ENCODE results near the gene SGO1. TPM values are rescaled to one million over a fixed set of nuclear protein-coding genes. Genes with fewer than 3 reads are reported as not detected.

SGO1 gene
- total RNA-seq, 1 donor from 2014 or later, result 7.2 TPM

GRCh38 chr3:20160230-20160629 lies 25.8 kb downstream of the SGO1 start:
- ChIA-PET CTCF (no interaction called here), POLR2A (interaction anchor here (1.2 to 1.4 kb wide), 2 partner anchors 26 to 31 kb away, joined by 3 to 4 read pairs; partner anchors contain the start of gene SGO1)
- Mint-ChIP-seq H3K9me3 (no peaks in the 10 kb centered on the region), H3K4me1 (peaks cover 38% of the 10 kb centered on the region), H3K4me3 (no peak overlapping the region), H3K27me3 (no peaks in the 10 kb centered on the region), H3K36me3 (ENCODE audit: low read depth) (peaks cover 12% of the 10 kb centered on the region), H3K27ac (peak overlapping the region; percentile 60)
- peak; percentile 21 for ATAC-seq (ENCODE audit: low read depth)
- TF ChIP-seq, protein P1, sequence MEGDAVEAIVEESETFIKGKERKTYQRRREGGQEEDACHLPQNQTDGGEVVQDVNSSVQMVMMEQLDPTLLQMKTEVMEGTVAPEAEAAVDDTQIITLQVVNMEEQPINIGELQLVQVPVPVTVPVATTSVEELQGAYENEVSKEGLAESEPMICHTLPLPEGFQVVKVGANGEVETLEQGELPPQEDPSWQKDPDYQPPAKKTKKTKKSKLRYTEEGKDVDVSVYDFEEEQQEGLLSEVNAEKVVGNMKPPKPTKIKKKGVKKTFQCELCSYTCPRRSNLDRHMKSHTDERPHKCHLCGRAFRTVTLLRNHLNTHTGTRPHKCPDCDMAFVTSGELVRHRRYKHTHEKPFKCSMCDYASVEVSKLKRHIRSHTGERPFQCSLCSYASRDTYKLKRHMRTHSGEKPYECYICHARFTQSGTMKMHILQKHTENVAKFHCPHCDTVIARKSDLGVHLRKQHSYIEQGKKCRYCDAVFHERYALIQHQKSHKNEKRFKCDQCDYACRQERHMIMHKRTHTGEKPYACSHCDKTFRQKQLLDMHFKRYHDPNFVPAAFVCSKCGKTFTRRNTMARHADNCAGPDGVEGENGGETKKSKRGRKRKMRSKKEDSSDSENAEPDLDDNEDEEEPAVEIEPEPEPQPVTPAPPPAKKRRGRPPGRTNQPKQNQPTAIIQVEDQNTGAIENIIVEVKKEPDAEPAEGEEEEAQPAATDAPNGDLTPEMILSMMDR (IDR thresholded peaks at IDR 0.05), result no peak
- DNase-seq, result no peak
- intact Hi-C loops (cut with micrococcal nuclease), result loop anchor here (2.0 kb wide), 2 partner anchors 15 to 17 kb away; no protein-coding TSS in a partner anchor

DNA sequence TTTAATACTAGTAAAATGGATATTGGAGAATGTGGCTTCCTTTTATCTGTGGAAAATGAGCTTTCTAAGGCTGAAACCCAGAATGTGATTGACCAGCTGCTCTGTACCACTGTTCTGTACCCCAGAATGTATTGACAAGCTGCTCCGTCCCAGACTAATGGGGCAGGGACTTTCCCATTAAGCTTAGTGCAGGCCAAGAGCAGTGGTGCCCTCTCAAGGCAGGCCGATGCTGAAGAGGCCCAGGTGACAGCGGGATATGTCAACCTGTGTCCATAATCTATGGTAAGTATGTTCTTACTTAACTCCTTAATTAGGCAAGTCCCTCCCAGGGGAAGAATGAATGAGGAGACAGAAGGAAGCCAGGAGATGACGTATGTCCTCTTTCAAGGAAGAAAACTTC lies 31.1 kb downstream of the SGO1 start:
- TF ChIP-seq, protein P1 (IDR thresholded peaks at IDR 0.05), result no peak
- DNase-seq, result no peak
- peaks cover 45% of the 10 kb centered on the region for H3K36me3 Mint-ChIP-seq (ENCODE audit: low read depth)
- H3K27ac Mint-ChIP-seq, result no peak overlapping the region
- intact Hi-C loops (cut with micrococcal nuclease), result loop anchor here (2.0 to 5.0 kb wide), 2 partner anchors 14 to 268 kb away; no protein-coding TSS in a partner anchor
- H3K4me1 Mint-ChIP-seq, result peaks cover 5% of the 10 kb centered on the region
- ChIA-PET POLR2A (no interaction called here), CTCF (no interaction called here)
- H3K4me3 Mint-ChIP-seq, result no peak overlapping the region
- H3K9me3 Mint-ChIP-seq, result no peaks in the 10 kb centered on the region
- no peak for ATAC-seq (ENCODE audit: low read depth)
- no peaks in the 10 kb centered on the region for H3K27me3 Mint-ChIP-seq

- CTCF ChIA-PET, result no interaction called here
- no peak overlapping the region for H3K4me3 Mint-ChIP-seq
- no peaks in the 10 kb centered on the region for H3K4me1 Mint-ChIP-seq
- H3K9me3 Mint-ChIP-seq, result no peaks in the 10 kb centered on the region
- intact Hi-C loops (cut with micrococcal nuclease), result loop anchor here (2.0 kb wide), 1 partner anchor 15 kb away; no protein-coding TSS in a partner anchor
- H3K36me3 Mint-ChIP-seq (ENCODE audit: low read depth), result peaks cover 52% of the 10 kb centered on the region
- no peaks in the 10 kb centered on the region for H3K27me3 Mint-ChIP-seq
- DNase-seq (no peak), ATAC-seq (ENCODE audit: low read depth) (no peak)
- TF ChIP-seq, protein P1 (IDR thresholded peaks at IDR 0.05), result no peak
- no peak overlapping the region for H3K27ac Mint-ChIP-seq
- POLR2A ChIA-PET, result no interaction called here
Observed at GRCh38 chr3:20154078-20154477, 31.9 kb downstream of the SGO1 start.

- intact Hi-C loops (cut with micrococcal nuclease), result no loop called here
- no peaks in the 10 kb centered on the region for H3K4me1 Mint-ChIP-seq
- ChIA-PET POLR2A (no interaction called here), CTCF (no interaction called here)
- no peaks in the 10 kb centered on the region for H3K27me3 Mint-ChIP-seq
- no peaks in the 10 kb centered on the region for H3K9me3 Mint-ChIP-seq
- H3K4me3 Mint-ChIP-seq, result no peak overlapping the region
- DNase-seq (no peak), ATAC-seq (ENCODE audit: low read depth) (no peak)
- TF ChIP-seq, protein P1 (IDR thresholded peaks at IDR 0.05), result no peak
- peaks cover 66% of the 10 kb centered on the region for H3K36me3 Mint-ChIP-seq (ENCODE audit: low read depth)
- no peak overlapping the region for H3K27ac Mint-ChIP-seq
Observed at GRCh38 chr3:20148466-20148865, 37.5 kb downstream of the SGO1 start.

DNA sequence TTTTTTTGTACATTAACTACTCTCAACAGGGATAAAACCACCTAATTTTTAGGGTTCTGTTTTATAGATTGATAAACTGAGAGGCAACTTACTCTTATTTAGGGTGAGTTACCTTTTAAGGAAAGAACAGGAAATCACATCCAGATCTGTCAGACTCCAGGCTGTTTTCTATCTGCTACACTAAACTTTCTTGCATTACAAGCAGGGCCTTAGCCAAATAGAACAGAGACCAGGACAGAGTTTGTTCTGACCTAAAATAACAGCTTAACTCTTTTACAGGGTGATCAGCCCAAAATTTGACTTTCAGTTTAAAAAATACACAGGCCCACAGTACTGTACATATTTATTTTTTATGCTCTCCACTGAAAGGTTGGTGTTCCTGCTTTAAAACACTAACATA lies 38.6 kb downstream of the SGO1 start:
- H3K4me1 Mint-ChIP-seq, result no peaks in the 10 kb centered on the region
- H3K9me3 Mint-ChIP-seq, result no peaks in the 10 kb centered on the region
- ATAC-seq (ENCODE audit: low read depth) (no peak), DNase-seq (no peak)
- no peak overlapping the region for H3K27ac Mint-ChIP-seq
- CTCF ChIA-PET, result no interaction called here
- intact Hi-C loops (cut with micrococcal nuclease), result no loop called here
- TF ChIP-seq, protein P1 (IDR thresholded peaks at IDR 0.05), result no peak
- POLR2A ChIA-PET, result no interaction called here
- H3K4me3 Mint-ChIP-seq, result no peak overlapping the region
- peaks cover 72% of the 10 kb centered on the region for H3K36me3 Mint-ChIP-seq (ENCODE audit: low read depth)
- no peaks in the 10 kb centered on the region for H3K27me3 Mint-ChIP-seq
